Heart left ventricle (tissue), 13 donors: ENCODE measurements around the gene PAGR1.

Source experiments
- CTCF ChIP-seq, 12 donors: fragments of 200-600 bp; sonication (generic) in 4 of 12; IDR thresholded peaks; one replicate each; pipeline versions ENCODE4 v1.5.0 to v1.8.0; 2018 to 2022; ENCODE audit warnings: antibody characterized with exemption in 12 of 12, mild to moderate bottlenecking in 5 of 12
- POLR2A ChIP-seq, 2 donors: fragments of 450-650 bp; IDR thresholded peaks; one replicate each; pipeline ENCODE4 v1.6.1; 2017; ENCODE audit warnings: antibody characterized with exemption in 2 of 2, mild to moderate bottlenecking in 2 of 2, moderate library complexity in 2 of 2
- donor health status: ischemic (EF 13 %, LVEDD 7.1; RV severe dilation, severe dysfunction).
- donor health status: DM: no; HTN: yes; CAD: no.
- donor health status: DM: no; HTN: no; CAD: no.
- donor health status: ischemic (EF 25% LVEDD 6.9; RV normal size, moderate dysfunction).
- donor health status: ischemic (EF 25% LVEDD 5.7; RV mildly dilated, moderate dysfunction).
- donor health status: ischemic (EF 35%, LVEDD 5.7; RV mildly dilated, moderate dysfunction).
- donor health status: nonischemic (EF 11% LVEDD 7.7; RV severe dilation, severe dysfunction).
- donor health status: DM: yes; HTN: yes; CAD: no.
- donor health status: PGD.
- donor health status: ischemic (EF 29% LVEDD 5.4; RV normal size, mild dysfunction).
- donor health status: nonischemic (EF 23%, LVEDD 6.1; RV moderate dilation, normal function).

GRCh38 chr16:29784157-29784556 lies 31.8 kb upstream of the PAGR1 start:
- TF ChIP-seq CTCF (IDR thresholded peaks at IDR 0.05), result no peak
- TF ChIP-seq POLR2A (IDR thresholded peaks at IDR 0.05), result no peak
